C4-2B (cell line): ENCODE measurements around the gene STARD4.

ENCODE experiments used
- H3K27ac ChIP-seq: fragments of 450-650 bp; 2 replicates; pipeline ENCODE4 v1.5.1; 2017
- ZFX ChIP-seq: fragments of 450-650 bp; IDR thresholded peaks from 2 replicates; pipeline ENCODE4 v1.6.1; 2017
- TF ChIP-seq, protein P1 (sequence below): fragments of 450-650 bp; conservative IDR thresholded peaks from 2 replicates; pipeline ENCODE4 v1.5.1; 2017; ENCODE audit warnings: mild to moderate bottlenecking

The STARD4 gene

DNA sequence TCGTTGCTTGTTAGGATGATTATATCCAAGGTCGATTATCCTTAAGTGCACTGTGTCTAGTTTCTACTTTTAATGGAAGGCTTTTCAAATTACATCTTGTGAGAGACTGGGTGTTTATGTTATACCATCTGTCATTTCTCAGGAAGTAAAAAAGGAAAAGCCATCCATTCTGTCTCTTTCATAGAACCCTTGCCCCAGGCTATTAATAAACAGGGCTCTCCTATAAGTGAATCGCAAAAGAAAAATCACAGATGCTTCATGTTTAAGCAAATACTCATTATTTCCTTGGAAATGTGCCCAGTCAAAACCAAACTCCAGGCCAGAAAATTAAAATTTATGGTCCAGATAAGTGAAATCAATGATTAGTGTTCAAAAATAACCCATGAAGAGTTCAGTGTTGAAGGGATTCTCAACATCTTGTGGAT is 58.1 kb downstream of the STARD4 start:
- no peak overlapping the region for H3K27ac ChIP-seq
- TF ChIP-seq, protein P1, sequence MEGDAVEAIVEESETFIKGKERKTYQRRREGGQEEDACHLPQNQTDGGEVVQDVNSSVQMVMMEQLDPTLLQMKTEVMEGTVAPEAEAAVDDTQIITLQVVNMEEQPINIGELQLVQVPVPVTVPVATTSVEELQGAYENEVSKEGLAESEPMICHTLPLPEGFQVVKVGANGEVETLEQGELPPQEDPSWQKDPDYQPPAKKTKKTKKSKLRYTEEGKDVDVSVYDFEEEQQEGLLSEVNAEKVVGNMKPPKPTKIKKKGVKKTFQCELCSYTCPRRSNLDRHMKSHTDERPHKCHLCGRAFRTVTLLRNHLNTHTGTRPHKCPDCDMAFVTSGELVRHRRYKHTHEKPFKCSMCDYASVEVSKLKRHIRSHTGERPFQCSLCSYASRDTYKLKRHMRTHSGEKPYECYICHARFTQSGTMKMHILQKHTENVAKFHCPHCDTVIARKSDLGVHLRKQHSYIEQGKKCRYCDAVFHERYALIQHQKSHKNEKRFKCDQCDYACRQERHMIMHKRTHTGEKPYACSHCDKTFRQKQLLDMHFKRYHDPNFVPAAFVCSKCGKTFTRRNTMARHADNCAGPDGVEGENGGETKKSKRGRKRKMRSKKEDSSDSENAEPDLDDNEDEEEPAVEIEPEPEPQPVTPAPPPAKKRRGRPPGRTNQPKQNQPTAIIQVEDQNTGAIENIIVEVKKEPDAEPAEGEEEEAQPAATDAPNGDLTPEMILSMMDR = no peak
- no peak for TF ChIP-seq ZFX

DNA sequence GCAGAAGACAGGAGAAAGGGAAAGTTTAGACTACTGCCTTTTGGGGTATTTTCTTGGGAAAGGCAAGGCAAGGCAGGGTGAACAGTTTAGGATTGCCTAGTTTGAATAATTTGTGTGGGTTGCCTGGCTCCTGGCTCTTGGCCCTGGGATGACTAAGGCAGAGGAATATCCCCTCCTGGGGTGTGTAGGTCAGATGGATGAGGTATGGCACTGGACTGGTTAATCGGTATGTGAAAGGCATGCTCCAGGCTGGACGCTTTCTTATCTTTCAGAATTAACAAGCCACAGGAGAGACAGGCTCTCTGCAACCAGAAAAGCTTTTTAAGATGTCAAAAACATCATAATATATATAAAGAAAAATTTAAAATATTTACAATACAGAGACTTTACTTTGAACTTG is 58.6 kb downstream of the STARD4 start:
- no peak for TF ChIP-seq ZFX
- TF ChIP-seq, protein P1 = no peak
- H3K27ac ChIP-seq = no peak overlapping the region

DNA sequence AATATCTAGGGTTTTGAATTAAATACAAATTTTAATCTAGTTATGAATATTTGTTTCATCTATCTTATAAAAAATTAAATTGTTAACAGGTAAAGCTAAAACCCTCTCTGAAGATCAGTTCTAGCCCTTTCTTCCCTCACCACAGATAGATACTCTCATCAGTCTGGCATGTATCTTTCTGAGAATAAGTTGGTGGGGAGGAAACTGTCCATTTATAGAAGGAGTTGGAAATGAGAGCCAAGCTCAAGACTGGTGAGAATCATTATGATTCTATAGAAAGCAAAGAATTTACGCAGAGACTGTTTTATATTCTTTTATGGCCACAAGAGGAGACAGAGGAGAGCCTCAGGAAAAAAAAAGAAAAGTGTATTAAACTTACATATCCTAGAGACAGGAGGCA is 59.0 kb downstream of the STARD4 start:
- H3K27ac ChIP-seq = no peak overlapping the region
- no peak for TF ChIP-seq ZFX
- TF ChIP-seq, protein P1 = no peak

DNA sequence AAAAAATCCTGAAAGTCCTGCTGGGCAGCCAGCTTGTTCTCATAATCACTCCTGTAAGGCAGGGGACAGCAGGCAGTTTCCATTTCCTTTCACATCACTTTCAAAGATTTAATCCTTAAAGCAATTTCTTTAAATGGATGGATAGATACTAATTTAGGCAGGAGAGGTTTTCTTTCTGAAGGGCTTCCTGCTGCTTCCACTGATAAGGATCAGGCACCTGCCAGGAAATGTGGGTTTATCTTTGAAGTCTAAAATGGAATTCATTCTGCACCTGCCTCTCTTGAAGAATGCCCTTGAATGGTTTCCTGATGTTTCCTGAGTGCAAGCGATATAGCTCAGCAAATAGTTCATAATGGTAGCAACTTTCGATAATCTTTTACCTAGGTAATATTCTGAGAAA is 64.5 kb downstream of the STARD4 start:
- TF ChIP-seq, protein P1 = no peak
- TF ChIP-seq ZFX = no peak
- H3K27ac ChIP-seq = no peak overlapping the region

DNA sequence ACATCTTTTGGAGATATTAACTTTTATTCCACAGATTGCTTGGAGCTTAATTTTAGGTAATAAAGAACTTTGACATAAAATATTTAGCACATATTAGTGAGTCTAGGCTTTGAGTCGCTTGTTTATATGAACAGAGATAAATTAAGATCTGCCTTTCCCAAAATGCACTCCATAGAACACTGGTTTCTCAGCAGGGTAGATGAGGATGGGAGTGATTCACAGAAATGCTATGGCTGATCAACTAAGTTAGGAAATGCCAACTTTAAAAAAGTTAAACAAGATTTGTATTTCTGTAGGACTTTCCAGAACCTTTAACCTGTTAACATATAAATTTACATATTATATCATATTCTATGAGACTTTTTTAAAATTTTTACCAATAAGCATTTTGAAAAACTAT is 65.2 kb downstream of the STARD4 start:
- no peak overlapping the region for H3K27ac ChIP-seq
- TF ChIP-seq, protein P1 = no peak
- TF ChIP-seq ZFX = no peak
